MV-4-11 (cell line): Measurements from ENCODE around the gene GARIN3.
A peak's percentile ranks its signal among the peaks of the same experiment; 100 is the strongest.

ENCODE experiments used
- DNase-seq: peaks from one replicate; lab custom pipeline; 2025; lab: John Stamatoyannopoulos, UW

GARIN3 gene

GRCh38 chr5:157148734-157149615 lies 17.1 kb downstream of the GARIN3 start:
- peak; percentile 53 for DNase-seq

DNA sequence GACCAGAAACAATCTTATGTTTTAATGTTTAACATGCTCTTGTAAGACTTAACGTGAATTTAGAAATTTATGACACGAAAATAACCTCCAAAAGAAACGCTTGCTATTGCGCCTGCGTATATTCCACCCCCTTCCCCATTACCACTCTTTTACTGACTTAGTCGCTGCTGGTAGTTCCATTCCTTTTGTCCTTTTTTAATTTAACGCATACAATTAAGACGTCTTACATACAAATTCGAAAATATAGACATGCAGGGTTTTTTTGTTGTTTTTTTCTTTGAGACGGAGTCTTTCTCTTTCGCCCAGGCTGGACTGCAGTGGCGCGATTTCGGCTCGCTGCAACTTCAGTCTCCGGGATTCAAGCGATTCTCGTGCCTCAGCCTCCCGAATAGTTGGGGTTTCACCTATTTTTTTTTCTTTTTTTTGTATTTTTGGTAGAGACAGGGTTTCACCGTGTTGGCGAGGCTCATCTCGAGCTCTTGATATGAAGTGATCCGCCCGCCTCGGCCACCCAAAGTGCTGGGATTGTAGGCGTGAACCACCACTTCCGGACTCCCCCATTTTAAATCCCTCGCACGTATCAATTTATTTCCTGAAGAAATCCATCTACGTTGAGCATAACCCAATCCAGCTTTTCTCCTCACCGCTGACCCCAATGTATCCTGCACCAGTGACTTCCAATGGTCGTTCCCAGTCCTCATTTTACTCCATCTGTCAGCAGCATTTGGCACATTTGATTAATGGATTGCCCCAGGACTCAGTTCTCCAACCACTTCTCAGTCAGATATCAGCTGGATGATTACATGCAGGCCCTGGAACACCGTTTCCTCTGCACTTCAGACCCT lies 22.7 kb downstream of the GARIN3 start:
- DNase-seq: peak; percentile 53

DNA sequence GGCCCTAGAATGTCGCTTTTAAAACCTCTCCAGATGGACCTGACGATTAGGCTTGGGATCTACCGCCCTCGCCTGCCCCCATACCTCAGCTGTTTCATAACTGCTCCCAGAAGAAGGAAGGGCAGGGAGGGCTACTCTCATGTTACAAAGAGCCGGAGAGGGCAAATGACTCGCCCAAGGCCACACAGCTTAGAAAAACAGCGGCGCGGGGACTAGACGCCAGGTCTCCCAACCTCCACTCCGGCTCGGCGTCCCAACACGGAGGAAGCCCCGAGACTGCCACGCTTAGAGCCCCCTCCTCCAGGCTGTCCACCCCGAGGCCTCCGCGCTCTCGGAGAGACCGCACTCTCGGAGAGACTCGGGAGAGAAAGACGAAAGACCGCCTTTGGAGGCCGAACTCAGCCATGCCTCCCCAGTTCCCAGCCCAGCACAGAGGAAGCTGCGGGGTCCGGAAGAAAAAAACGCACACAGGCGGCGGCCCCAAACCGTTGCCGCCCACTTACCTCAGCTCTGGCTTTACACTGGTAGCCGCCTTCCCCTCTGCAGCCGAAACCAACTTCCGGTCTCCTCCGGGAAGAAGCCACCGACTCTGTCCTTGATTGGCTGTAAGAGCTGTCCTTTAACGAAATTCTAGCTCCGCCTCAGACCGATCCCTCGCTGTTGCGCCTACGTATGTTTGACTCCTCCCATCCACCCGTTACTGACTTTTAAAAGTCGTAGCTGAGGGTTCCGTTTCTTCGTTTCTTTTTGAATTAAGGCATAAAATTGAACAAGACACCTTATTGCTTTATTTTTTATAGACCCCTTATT lies 23.5 kb downstream of the GARIN3 start, which contains the start of gene MED7:
TSS of gene MED7 (minus strand) at position 549 of the 810 bp plus-strand sequence. CDS start 3,434 bp downstream, outside the sequence.
- peak; percentile 99 for DNase-seq

DNA sequence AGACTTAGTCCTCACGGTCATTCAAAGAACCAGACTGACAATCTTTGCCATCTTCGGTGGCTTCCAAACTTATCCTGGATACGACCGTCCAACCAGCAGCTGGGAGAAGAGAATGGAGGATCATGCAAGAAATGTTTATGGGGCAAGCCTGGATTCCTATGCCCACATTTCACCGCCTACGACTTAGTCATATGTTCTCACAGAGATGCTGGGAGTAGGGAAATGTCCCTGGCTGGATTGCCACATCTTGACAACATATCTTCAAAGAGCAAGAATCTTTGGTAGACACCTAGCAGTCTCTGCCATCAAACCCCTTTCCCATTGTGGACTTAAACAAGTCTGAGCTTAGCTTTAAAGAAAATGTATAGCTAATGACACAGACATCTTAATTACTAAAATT lies 28.4 kb downstream of the GARIN3 start:
- no peak for DNase-seq

- DNase-seq: no peak
Measured at GRCh38 chr5:157132281-157132612, 33.8 kb downstream of the GARIN3 start.

DNA sequence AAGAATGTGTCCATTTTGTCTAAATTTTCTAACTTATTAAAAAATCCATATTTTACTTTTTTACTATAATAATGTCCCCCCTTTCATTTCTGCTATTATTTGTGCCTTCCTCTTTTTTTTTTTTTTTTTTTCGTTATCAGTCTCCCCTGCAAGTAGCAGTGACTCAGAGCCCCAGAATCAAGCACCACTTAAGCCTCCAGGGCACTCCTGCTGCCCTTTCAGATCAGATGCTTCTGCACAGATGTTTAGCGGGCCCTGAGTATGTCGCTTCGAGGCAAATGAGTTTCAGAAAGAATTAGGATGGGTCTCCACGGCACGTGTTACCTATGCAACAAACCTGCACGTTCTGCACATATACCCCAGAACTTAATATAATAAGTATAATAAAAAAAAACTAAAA lies 35.1 kb downstream of the GARIN3 start:
- DNase-seq: peak; percentile 70

GRCh38 chr5:157121709-157122108 lies 44.4 kb downstream of the GARIN3 start:
- DNase-seq: no peak

- DNase-seq: no peak
Measured at GRCh38 chr5:157120102-157120501, 46.0 kb downstream of the GARIN3 start.

DNA sequence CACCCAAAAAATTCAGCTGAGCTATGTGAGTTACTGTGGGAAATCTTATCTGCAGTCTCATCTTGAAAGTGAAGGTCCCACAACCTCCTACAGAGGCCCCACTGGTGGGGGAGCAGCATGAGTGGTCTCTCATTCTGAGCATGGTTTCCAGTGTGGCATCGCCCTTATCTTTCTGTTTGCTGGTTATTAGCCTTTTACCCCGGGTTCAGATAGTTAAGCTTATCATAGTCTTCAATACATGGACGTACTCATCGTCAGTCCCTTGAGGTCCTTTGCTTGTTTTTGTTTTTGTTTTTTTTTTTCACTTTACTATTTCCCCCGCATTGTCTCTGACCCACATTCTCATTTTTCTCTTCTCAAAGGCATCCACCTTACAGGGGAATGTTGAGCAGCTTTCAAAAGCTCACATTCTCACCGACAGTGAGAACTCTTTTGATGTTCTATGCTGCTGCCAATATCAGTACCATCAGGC lies 49.5 kb downstream of the GARIN3 start:
- DNase-seq: no peak

DNA sequence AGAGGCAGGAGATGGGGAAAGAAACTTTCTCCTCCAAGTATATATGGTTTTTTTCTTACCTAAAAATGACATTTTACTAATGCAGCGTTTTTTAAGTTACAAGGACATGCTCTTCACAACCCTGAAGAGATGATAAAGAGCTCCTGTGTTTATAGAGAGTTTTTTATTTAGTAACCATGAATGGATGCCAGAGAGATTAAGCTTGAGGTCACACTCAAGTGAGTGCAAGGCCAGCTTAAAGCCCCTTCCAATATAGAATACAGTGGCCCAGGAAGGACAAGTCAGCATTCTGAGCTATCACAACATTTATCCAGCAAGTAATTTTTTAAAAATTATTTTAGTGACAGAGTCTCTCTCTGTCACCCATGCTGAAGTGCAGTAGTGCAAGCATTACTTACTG lies 50.6 kb downstream of the GARIN3 start:
- DNase-seq: no peak

- DNase-seq: no peak
Measured at GRCh38 chr5:157115012-157115411, 51.1 kb downstream of the GARIN3 start.

DNA sequence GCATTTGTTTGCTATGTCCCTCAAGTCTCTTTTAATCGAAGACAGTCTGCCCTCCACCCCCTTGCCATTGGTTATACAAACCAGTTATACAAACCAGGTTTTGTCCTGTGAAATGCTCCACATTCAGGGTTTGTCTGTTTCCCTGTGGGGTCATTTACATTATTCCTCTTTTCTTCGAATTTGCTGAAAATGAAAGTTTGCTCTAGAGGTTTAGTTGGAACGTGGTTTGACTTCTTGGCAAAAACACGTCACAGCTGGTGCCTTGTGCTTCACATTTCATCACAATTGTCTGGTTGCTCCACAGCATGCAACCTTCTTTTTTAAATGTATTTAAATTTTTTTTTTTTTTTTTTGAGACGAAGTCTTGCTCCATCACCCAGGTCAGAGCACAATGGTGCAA lies 53.1 kb downstream of the GARIN3 start:
- peak; percentile 90 for DNase-seq
